Neuronal stem cell (in vitro differentiated cells): ENCODE data around the gene HES2. TPM values are rescaled to one million over a fixed set of nuclear protein-coding genes. Genes with fewer than 3 reads are reported as not detected.
A peak's percentile ranks its signal among the peaks of the same experiment; 100 is the strongest.

Experiments
- DNase-seq: peaks from one replicate; pipeline ENCODE4 v3.0.0-alpha.2; 2013; ENCODE audit warnings: low spot score
- H2AFZ ChIP-seq: one replicate; pipeline ENCODE4 v1.6.1; 2013; ENCODE audit warnings: mild to moderate bottlenecking, low read length, inconsistent platforms
- H2AK5ac ChIP-seq: 2 replicates; pipeline ENCODE4 v1.6.1; 2013; ENCODE audit warnings: low read depth, mild to moderate bottlenecking, inconsistent platforms, low read length, moderate library complexity, mixed read lengths
- H2BK120ac ChIP-seq: 2 replicates; pipeline ENCODE4 v1.6.1; 2013; ENCODE audit warnings: low read depth, mild to moderate bottlenecking, inconsistent platforms, low read length, moderate library complexity, mixed read lengths
- H2BK12ac ChIP-seq: one replicate; pipeline ENCODE4 v1.6.1; 2013; ENCODE audit warnings: low read length, inconsistent platforms
- H2BK15ac ChIP-seq: 2 replicates; pipeline ENCODE4 v1.6.1; 2013; ENCODE audit warnings: mild to moderate bottlenecking, low read length, inconsistent platforms, mixed read lengths
- H2BK5ac ChIP-seq: one replicate; pipeline ENCODE4 v1.6.1; 2013; ENCODE audit warnings: inconsistent platforms, mild to moderate bottlenecking, low read length, moderate library complexity
- H3K14ac ChIP-seq: one replicate; pipeline ENCODE4 v1.6.1; 2013; ENCODE audit warnings: low read length, inconsistent platforms
- H3K18ac ChIP-seq: 2 replicates; pipeline ENCODE4 v1.6.1; 2013; ENCODE audit warnings: low read length, inconsistent platforms
- H3K23ac ChIP-seq: 2 replicates; pipeline ENCODE4 v1.6.1; 2013; ENCODE audit warnings: low read depth, mild to moderate bottlenecking, mixed read lengths, low read length, inconsistent platforms; ENCODE audit not compliant: poor library complexity
- H3K27ac ChIP-seq: replicated peaks from 3 replicates; pipeline ENCODE4 v1.5.1; 2013; ENCODE audit warnings: low read length, inconsistent platforms
- H3K27me3 ChIP-seq, 3 experiments: 2 replicates each; pipeline ENCODE4 v1.6.1; 2013; ENCODE audit warnings: low read length in 3 of 3, mild to moderate bottlenecking in 2 of 3, inconsistent platforms in 1 of 3, low read depth in 1 of 3, mixed read lengths in 1 of 3, moderate library complexity in 1 of 3; ENCODE audit not compliant: control insufficient read depth in 3 of 3, insufficient read depth in 3 of 3
- H3K36me3 ChIP-seq, 2 donors: replicated peaks in 1 of 2; 2 replicates each; pipeline ENCODE4 v1.6.1; 2013; ENCODE audit warnings: low read length in 2 of 2; ENCODE audit not compliant: control insufficient read depth in 2 of 2, insufficient read depth in 2 of 2
- H3K4ac ChIP-seq: 2 replicates; pipeline ENCODE4 v1.6.1; 2013; ENCODE audit warnings: inconsistent platforms, mild to moderate bottlenecking, low read length, moderate library complexity
- H3K4me1 ChIP-seq, 2 donors: 1 replicate in 1 of 2; 2 replicates in 1 of 2; pipeline ENCODE4 v1.6.1; 2013; ENCODE audit warnings: low read length in 2 of 2, low read depth in 1 of 2; ENCODE audit not compliant: control insufficient read depth in 2 of 2, insufficient read depth in 1 of 2
- H3K4me2 ChIP-seq: one replicate; pipeline ENCODE4 v1.6.1; 2013; ENCODE audit warnings: mild to moderate bottlenecking, low read length, inconsistent platforms; ENCODE audit not compliant: insufficient read depth, poor library complexity, severe bottlenecking
- H3K4me3 ChIP-seq, 2 donors: 2 replicates each; pipeline ENCODE4 v1.5.1; 2013; ENCODE audit warnings: low read length in 2 of 2, mild to moderate bottlenecking in 2 of 2, inconsistent platforms in 1 of 2, moderate library complexity in 1 of 2
- H3K79me1 ChIP-seq: one replicate; pipeline ENCODE4 v1.6.1; 2013; ENCODE audit warnings: low read depth, mild to moderate bottlenecking, inconsistent platforms, low read length, moderate library complexity
- H3K9ac ChIP-seq: one replicate; pipeline ENCODE4 v1.6.1; 2013; ENCODE audit warnings: mild to moderate bottlenecking, low read depth, low read length, inconsistent platforms; ENCODE audit not compliant: poor library complexity
- H3K9me3 ChIP-seq, 2 donors: replicated peaks in 1 of 2; 2 replicates each; pipeline versions ENCODE3 to v1.6.1; 2013; ENCODE audit warnings: low read length in 2 of 2, mild to moderate bottlenecking in 2 of 2, inconsistent platforms in 1 of 2, low read depth in 1 of 2, mixed read lengths in 1 of 2, moderate library complexity in 1 of 2; ENCODE audit not compliant: control insufficient read depth in 2 of 2, insufficient read depth in 1 of 2
- H4K8ac ChIP-seq: one replicate; pipeline ENCODE4 v1.6.1; 2013; ENCODE audit warnings: low read depth, mild to moderate bottlenecking, inconsistent platforms, low read length, moderate library complexity
- H4K91ac ChIP-seq: one replicate; pipeline ENCODE4 v1.6.1; 2013; ENCODE audit warnings: low read length, low read depth, mild to moderate bottlenecking, inconsistent platforms; ENCODE audit not compliant: poor library complexity
- WGBS, 2 donors: extraction: QIAGEN DNeasy Blood & Tissue Kit; methylation state at CpG; one replicate each; pipeline ENCODE4 v1.1.7; 2013; ENCODE audit warnings: missing lambda C conversion rate in 2 of 2, mixed read lengths in 1 of 2; ENCODE audit not compliant: insufficient read length in 2 of 2, insufficient replicate concordance in 1 of 2; ENCODE audit errors: extremely low coverage in 2 of 2; 5-methylcytosine and 5-hydroxymethylcytosine counted together
- polyA plus RNA-seq, 2 experiments: library from polyadenylated mRNA; stranded (reverse); fragments of 200-250 nt; gene quantifications; one replicate each; pipeline ENCODE4 v1.2.3, GENCODE V29; 2013

Gene HES2, protein sequence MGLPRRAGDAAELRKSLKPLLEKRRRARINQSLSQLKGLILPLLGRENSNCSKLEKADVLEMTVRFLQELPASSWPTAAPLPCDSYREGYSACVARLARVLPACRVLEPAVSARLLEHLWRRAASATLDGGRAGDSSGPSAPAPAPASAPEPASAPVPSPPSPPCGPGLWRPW
- polyA plus RNA-seq (2013, experiment 1 of 2) = 0.26 TPM
- 0.22 TPM for polyA plus RNA-seq (2013, experiment 2 of 2)

DNA sequence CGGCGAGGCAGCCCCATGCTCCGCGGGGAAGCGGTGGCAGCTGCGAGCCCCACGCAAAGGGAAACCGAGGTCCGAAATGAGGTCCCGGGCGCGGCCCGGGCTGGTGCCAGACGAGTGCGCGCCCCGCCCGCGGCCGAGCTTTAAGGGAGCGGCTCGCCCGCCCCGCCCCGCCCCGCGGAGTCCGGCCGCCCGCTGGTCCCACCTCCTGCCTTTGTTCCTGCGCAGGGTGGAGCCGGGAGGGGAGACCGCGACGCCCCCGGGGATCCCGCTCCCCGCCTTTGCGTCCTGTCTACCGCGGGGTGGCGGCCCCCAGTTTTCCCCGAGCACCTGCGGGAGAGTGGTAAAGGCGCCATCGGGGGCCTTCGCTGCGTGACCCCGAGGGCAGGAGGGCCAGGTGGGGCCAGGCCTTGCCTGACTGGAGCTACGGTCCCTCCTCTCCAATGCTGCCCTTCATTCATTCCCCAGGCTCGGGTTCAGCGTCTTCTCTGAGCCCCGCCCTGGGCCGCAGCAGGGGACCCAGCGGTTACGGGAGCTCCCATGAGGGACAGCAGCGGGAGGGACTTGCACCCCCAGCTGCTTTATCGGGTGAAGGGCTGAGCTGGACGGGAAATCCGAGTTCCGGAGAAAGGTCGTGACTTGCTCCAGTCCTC is at the start of gene HES2:
Gene HES2, minus strand, starts transcription at position 116 of the 650 bp plus-strand sequence. Its CDS starts 99 bp downstream, at position 17.
- H2BK120ac ChIP-seq = peak within 1 kb of the TSS; percentile 78
- H2BK15ac ChIP-seq = peak within 1 kb of the TSS; percentile 73
- peaks cover 2% of the 10 kb centered on the region for H3K79me1 ChIP-seq
- H3K4ac ChIP-seq = no peak within 1 kb of the TSS
- peak within 1 kb of the TSS; percentile 85 for H3K23ac ChIP-seq
- no peak within 1 kb of the TSS for H4K8ac ChIP-seq
- H3K27ac ChIP-seq = no peak within 1 kb of the TSS
- no CpG with 5 or more reads among the region's 62 CpGs for WGBS, 2 donors
- no peak for DNase-seq
- H3K18ac ChIP-seq = peak within 1 kb of the TSS; percentile 91
- H2AFZ ChIP-seq = peak within 1 kb of the TSS; percentile 73
- no peaks in the 10 kb centered on the region for H3K36me3 ChIP-seq
- H2BK5ac ChIP-seq = no peak within 1 kb of the TSS
- peaks cover 4 to 7% of the 10 kb centered on the region in 2 donors for H3K4me1 ChIP-seq
- H2BK12ac ChIP-seq = peak within 1 kb of the TSS; percentile 36
- no peak within 1 kb of the TSS for H4K91ac ChIP-seq
- H3K4me2 ChIP-seq = peak within 1 kb of the TSS; percentile 82
- peak within 1 kb of the TSS; percentile 77 for H3K14ac ChIP-seq
- peaks cover 44 to 92% (median 90%) of the 10 kb centered on the region in 3 experiments for H3K27me3 ChIP-seq
- H3K9me3 ChIP-seq = peaks cover 0 to 2% of the 10 kb centered on the region in 2 donors
- H3K9ac ChIP-seq = peak within 1 kb of the TSS; percentile 67
- H2AK5ac ChIP-seq = peak within 1 kb of the TSS; percentile 60
- peak within 1 kb of the TSS in 1 of 2 donors; percentile 69 for H3K4me3 ChIP-seq

DNA sequence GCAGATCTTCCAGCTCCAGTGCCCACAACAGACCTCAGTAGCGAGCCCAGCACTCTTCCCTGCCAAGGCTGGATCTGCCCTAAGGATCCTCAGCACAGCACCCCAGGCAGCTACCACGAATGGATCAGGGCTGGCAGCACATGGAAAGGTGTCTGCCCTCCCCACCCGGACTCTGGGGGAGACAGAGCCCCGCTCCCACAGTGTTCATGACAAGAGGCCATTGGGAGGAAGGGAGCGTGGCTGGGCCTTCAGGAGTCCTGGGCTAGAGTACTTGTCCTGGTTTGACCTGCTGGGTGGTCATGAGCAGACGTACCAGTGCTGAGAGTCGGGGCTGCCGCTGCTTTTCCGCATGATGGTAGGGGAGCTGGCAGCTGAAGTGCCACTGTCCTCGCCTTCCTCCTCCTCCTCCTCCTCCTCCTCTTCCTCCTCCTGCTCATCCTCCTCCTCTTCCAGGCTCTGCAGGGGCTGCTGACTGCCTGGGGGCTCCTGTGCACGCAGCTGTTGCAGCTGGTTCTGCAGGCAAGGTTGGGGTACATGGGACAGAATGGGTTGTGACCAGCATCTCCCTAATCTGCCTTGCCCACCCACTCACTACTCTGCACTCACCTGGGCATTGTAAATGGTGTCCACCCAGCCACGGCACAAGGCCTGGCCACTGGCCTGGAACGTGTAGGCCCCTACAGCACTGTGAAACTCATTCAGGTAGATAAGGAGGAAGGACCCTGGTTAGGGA is 49.2 kb upstream of the HES2 start:
- no peak overlapping the region for H4K91ac ChIP-seq
- H3K27ac ChIP-seq = no peak overlapping the region
- no peak overlapping the region for H2BK5ac ChIP-seq
- peak overlapping the region in 1 of 2 donors; percentile 47 for H3K4me3 ChIP-seq
- no peak overlapping the region for H2AFZ ChIP-seq
- H2BK15ac ChIP-seq = no peak overlapping the region
- H3K79me1 ChIP-seq = no peaks in the 10 kb centered on the region
- peaks cover 34 to 70% of the 10 kb centered on the region in 2 donors for H3K36me3 ChIP-seq
- H4K8ac ChIP-seq = no peak overlapping the region
- H3K14ac ChIP-seq = no peak overlapping the region
- no peak overlapping the region for H3K18ac ChIP-seq
- H3K23ac ChIP-seq = no peak overlapping the region
- H3K9me3 ChIP-seq = no peaks in the 10 kb centered on the region
- H2AK5ac ChIP-seq = no peak overlapping the region
- peaks cover 0 to 15% (median 0%) of the 10 kb centered on the region in 3 experiments for H3K27me3 ChIP-seq
- H2BK12ac ChIP-seq = no peak overlapping the region
- no peak overlapping the region for H3K4ac ChIP-seq
- peaks cover 0 to 3% of the 10 kb centered on the region in 2 donors for H3K4me1 ChIP-seq
- DNase-seq = no peak
- WGBS, 2 donors = no CpG with 5 or more reads among the region's 13 CpGs
- H2BK120ac ChIP-seq = no peak overlapping the region
- H3K4me2 ChIP-seq = no peak overlapping the region
- H3K9ac ChIP-seq = no peak overlapping the region

DNA sequence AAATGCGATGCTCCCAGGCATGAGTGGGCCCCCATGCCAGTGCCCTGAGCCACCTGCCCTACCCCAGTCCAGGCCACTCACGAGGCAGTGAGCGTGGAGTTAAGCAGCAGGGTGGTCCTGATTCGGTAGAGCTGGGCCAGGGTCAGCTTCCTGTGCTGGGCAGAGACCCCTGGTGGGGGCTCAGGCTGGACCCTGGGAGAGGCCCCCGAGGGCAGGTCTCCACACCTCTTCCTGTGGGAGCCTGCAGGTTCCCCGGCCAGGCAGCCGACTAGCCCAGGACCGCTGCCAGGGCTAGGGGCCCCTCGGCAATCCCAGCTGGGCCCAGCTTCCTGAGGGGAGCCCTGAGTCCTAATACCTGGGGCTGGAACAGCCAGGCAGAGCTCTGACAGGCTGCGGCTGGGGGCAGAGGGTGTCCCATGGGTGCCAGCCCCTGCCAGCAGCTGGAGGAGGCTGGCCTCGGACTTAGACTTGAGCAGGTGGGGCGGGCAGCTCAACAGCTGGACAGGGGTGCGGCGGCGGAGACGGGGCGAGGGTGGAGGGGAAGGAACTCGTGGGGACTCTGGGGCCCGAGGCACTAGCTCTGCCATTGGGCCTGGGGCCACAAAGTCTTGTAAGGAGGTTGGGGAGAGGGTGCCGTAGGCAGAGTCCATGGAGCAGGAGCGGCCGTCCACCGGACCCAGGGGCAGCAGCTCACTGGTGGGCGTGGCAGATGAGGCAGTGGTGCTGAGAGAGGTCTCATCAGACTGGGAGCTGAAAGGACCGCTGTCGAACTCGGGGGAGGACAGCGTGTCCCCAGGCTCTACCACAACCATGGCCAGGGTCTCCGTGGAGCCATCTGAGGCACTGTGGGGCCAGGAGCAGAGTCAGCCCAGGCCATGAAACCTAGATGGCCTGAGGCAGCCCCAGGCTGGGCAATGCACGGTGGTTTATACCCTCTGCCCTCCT is 48.3 kb upstream of the HES2 start:
- no peak overlapping the region for H2BK120ac ChIP-seq
- H2BK5ac ChIP-seq = no peak overlapping the region
- H3K9ac ChIP-seq = peak overlapping the region; percentile 63
- no peak overlapping the region for H3K14ac ChIP-seq
- H3K4me1 ChIP-seq = peaks cover 0 to 3% of the 10 kb centered on the region in 2 donors
- no peak overlapping the region for H3K27ac ChIP-seq
- no peak overlapping the region for H3K4me2 ChIP-seq
- no CpG with 5 or more reads among the region's 30 CpGs for WGBS, 2 donors
- no peak overlapping the region for H2BK12ac ChIP-seq
- H3K4me3 ChIP-seq = no peak overlapping the region
- no peak overlapping the region for H2AFZ ChIP-seq
- H3K27me3 ChIP-seq = peaks cover 0 to 15% (median 0%) of the 10 kb centered on the region in 3 experiments
- no peak overlapping the region for H3K23ac ChIP-seq
- no peak overlapping the region for H2AK5ac ChIP-seq
- no peaks in the 10 kb centered on the region for H3K79me1 ChIP-seq
- no peak overlapping the region for H4K91ac ChIP-seq
- no peak overlapping the region for H2BK15ac ChIP-seq
- DNase-seq = no peak
- H3K4ac ChIP-seq = no peak overlapping the region
- no peak overlapping the region for H4K8ac ChIP-seq
- no peak overlapping the region for H3K18ac ChIP-seq
- peaks cover 32 to 67% of the 10 kb centered on the region in 2 donors for H3K36me3 ChIP-seq
- H3K9me3 ChIP-seq = no peaks in the 10 kb centered on the region
